ENCODE data around the gene B4GALT3.

- no peak for TF ChIP-seq POLR2AphosphoS5 (IDR thresholded peaks at IDR 0.05)
- TF ChIP-seq RAD21 (conservative IDR thresholded peaks at IDR 0.05): no peak
- TF ChIP-seq CTCF (IDR thresholded peaks at IDR 0.05; ENCODE audit: poor library complexity, severe bottlenecking): no peak
- TF ChIP-seq EZH2 (IDR thresholded peaks at IDR 0.05; ENCODE audit: borderline replicate concordance, insufficient read depth, low read length, poor library complexity, severe bottlenecking): no peak
- no peak for TF ChIP-seq TAF1 (IDR thresholded peaks at IDR 0.05; ENCODE audit: low read depth)
- TF ChIP-seq REST (IDR thresholded peaks at IDR 0.05; ENCODE audit: borderline replicate concordance): no peak
Observed at GRCh38 chr1:161197560-161198193, 20.4 kb upstream of the B4GALT3 start.
